A549 (cell line): ENCODE data around the gene ARAP2. TPM values are rescaled to one million over a fixed set of nuclear protein-coding genes. Genes with fewer than 3 reads are reported as not detected.

Experiments
- ATAC-seq, 2 experiments: fragments of 200-7000 bp in 1 of 2; fragments of >200 bp in 1 of 2; cut with Nextera tagmentation in 1 of 2; cut with Tn5 transposase in 1 of 2; 3 replicates each; pipeline versions ENCODE4 v1.8.0 to v1.9.1; 2018 to 2020; ENCODE audit warnings: mild to moderate bottlenecking in 1 of 2, moderate library complexity in 1 of 2
- CTCF ChIA-PET: fragments of 300-600 bp; sonication (Branson Sonifier 250); formaldehyde crosslinking; extraction: SDS; loops from one replicate; lab custom pipeline; 2021; ENCODE audit warnings: antibody characterized with exemption, inconsistent platforms; lab: Yijun Ruan, JAX
- POLR2A ChIA-PET: fragments of 350-600 bp; formaldehyde crosslinking; extraction: SDS; loops from one replicate; lab custom pipeline; 2021; ENCODE audit warnings: antibody characterized with exemption, inconsistent platforms; lab: Yijun Ruan, JAX
- DNase-seq, 2 experiments: peaks; one replicate each; pipeline versions ENCODE4 v3.0.0 to v3.0.0-alpha.2; 2011 to 2016; ENCODE audit warnings: low read depth in 1 of 2, low spot score in 1 of 2
- FAIRE-seq: peaks from 2 replicates; lab custom pipeline; 2011; peaks lifted over from hg19 to GRCh38; lab: Jason Lieb, UNC
- H3K27ac ChIP-seq, 2 experiments: fragments of >200 bp; sonication (Bioruptor Twin); formaldehyde crosslinking; 3 replicates each; pipeline ENCODE4 v1.5.1; 2016 to 2017
- H3K4me1 ChIP-seq: fragments of >200 bp; sonication (Bioruptor Twin); formaldehyde crosslinking; 3 replicates; pipeline ENCODE4 v1.6.1; 2016
- H3K4me2 ChIP-seq: fragments of >200 bp; sonication (Bioruptor Twin); formaldehyde crosslinking; 3 replicates; pipeline ENCODE4 v1.6.1; 2016
- H3K4me3 ChIP-seq: fragments of >200 bp; sonication (Bioruptor Twin); formaldehyde crosslinking; 3 replicates; pipeline ENCODE4 v1.5.1; 2016
- H3K9me3 ChIP-seq: fragments of >200 bp; sonication (Bioruptor Twin); formaldehyde crosslinking; 3 replicates; pipeline ENCODE4 v1.6.1; 2016
- CBX2 ChIP-seq: fragments of 200-600 bp; sonication (generic); IDR thresholded peaks from 2 replicates; pipeline ENCODE4 v1.6.1; 2016; ENCODE audit warnings: low read depth, mild to moderate bottlenecking, borderline replicate concordance
- CEBPB ChIP-seq, 2 experiments: fragments of >200 bp in 1 of 2; sonication (Bioruptor Twin) in 1 of 2; formaldehyde crosslinking in 1 of 2; IDR thresholded peaks; 2 replicates each; pipeline ENCODE4 v1.6.1; 2012 to 2016
- CHD4 ChIP-seq: fragments of 200-600 bp; sonication (generic); IDR thresholded peaks from 2 replicates; pipeline ENCODE4 v1.6.1; 2016; ENCODE audit warnings: antibody characterized with exemption, mild to moderate bottlenecking, borderline replicate concordance
- E2F6 ChIP-seq: IDR thresholded peaks from 2 replicates; pipeline ENCODE4 v1.6.1; 2012; ENCODE audit warnings: low read depth, borderline replicate concordance
- EHMT2 ChIP-seq: fragments of 200-600 bp; sonication (generic); IDR thresholded peaks from 2 replicates; pipeline ENCODE4 v1.6.1; 2016; ENCODE audit warnings: antibody characterized with exemption, low read depth, mild to moderate bottlenecking, moderate library complexity
- EP300 ChIP-seq, 2 experiments: fragments of >200 bp; sonication (Bioruptor Twin); formaldehyde crosslinking; IDR thresholded peaks; 2 replicates in 1 of 2; 3 replicates in 1 of 2; pipeline ENCODE4 v1.6.1; 2016 to 2017
- ESRRA ChIP-seq: fragments of 150-350 bp; IDR thresholded peaks from 2 replicates; pipeline ENCODE4 v1.6.1; 2014; ENCODE audit warnings: mild to moderate bottlenecking, low read length, borderline replicate concordance
- FOSL2 ChIP-seq, 2 experiments: fragments of 450-650 bp in 1 of 2; fragments of >200 bp in 1 of 2; sonication (Bioruptor Twin) in 1 of 2; formaldehyde crosslinking; IDR thresholded peaks; 2 replicates each; pipeline versions ENCODE4 v1.5.0 to v1.6.1; 2016 to 2020; ENCODE audit warnings: mild to moderate bottlenecking in 1 of 2, moderate library complexity in 1 of 2
- FOXS1 ChIP-seq: fragments of 250-450 bp; sonication (Bioruptor Pico); IDR thresholded peaks from 2 replicates; pipeline ENCODE4 v1.5.0; 2020; ENCODE audit warnings: mild to moderate bottlenecking, moderate library complexity
- GATA3 ChIP-seq: IDR thresholded peaks from 2 replicates; pipeline ENCODE4 v1.6.1; 2012; ENCODE audit warnings: borderline replicate concordance
- HOXB13 ChIP-seq: fragments of 250-450 bp; sonication (Bioruptor Pico); IDR thresholded peaks from 2 replicates; pipeline ENCODE4 v1.5.0; 2020; ENCODE audit warnings: low read depth, mild to moderate bottlenecking, moderate library complexity
- KDM1A ChIP-seq: fragments of 200-600 bp; sonication (generic); IDR thresholded peaks from 2 replicates; pipeline ENCODE4 v1.6.1; 2016; ENCODE audit warnings: low read depth, mild to moderate bottlenecking
- MAX ChIP-seq: IDR thresholded peaks from 2 replicates; pipeline ENCODE4 v1.6.1; 2012
- MYC ChIP-seq: IDR thresholded peaks from 2 replicates; pipeline ENCODE4 v1.6.1; 2012; ENCODE audit warnings: mild to moderate bottlenecking, inconsistent platforms, low read length, improper control_type of control experiment, borderline replicate concordance
- NFE2L2 ChIP-seq: fragments of 150-350 bp; conservative IDR thresholded peaks from 2 replicates; pipeline ENCODE4 v1.6.1; 2014; ENCODE audit warnings: low read length
- PBX3 ChIP-seq: IDR thresholded peaks from 2 replicates; pipeline ENCODE4 v1.6.1; 2012
- PHF8 ChIP-seq: fragments of 200-600 bp; sonication (generic); IDR thresholded peaks from 2 replicates; pipeline ENCODE4 v1.6.1; 2016; ENCODE audit warnings: low read depth, mild to moderate bottlenecking, antibody characterized with exemption, moderate library complexity, borderline replicate concordance
- RFX5 ChIP-seq: fragments of 450-650 bp; IDR thresholded peaks from 2 replicates; pipeline ENCODE4 v1.7.1; 2014; ENCODE audit warnings: antibody characterized with exemption, mild to moderate bottlenecking, moderate library complexity
- RNF2 ChIP-seq: fragments of 200-600 bp; sonication (generic); IDR thresholded peaks from 2 replicates; pipeline ENCODE4 v1.6.1; 2016; ENCODE audit warnings: low read depth, mild to moderate bottlenecking, antibody characterized with exemption, moderate library complexity, borderline replicate concordance
- SMC3 ChIP-seq: fragments of >200 bp; sonication (Bioruptor Twin); formaldehyde crosslinking; IDR thresholded peaks from 3 replicates; pipeline ENCODE4 v1.6.1; 2018; ENCODE audit warnings: inconsistent platforms
- SREBF2 ChIP-seq: fragments of 450-650 bp; IDR thresholded peaks from 2 replicates; pipeline ENCODE4 v1.6.1; 2014; ENCODE audit warnings: mild to moderate bottlenecking, moderate library complexity
- TFCP2L1 ChIP-seq: fragments of 250-450 bp; sonication (Bioruptor Pico); IDR thresholded peaks from 2 replicates; pipeline ENCODE4 v1.5.0; 2021; ENCODE audit warnings: mild to moderate bottlenecking
- TP53 ChIP-seq: fragments of 250-450 bp; sonication (Bioruptor Pico); IDR thresholded peaks from 2 replicates; pipeline ENCODE4 v1.5.0; 2021; ENCODE audit warnings: mild to moderate bottlenecking, moderate library complexity
- WGBS: methylation state at CpG from one replicate; pipeline ENCODE4 v1.1.6; 2017; ENCODE audit errors: missing lambda C conversion rate; 5-methylcytosine and 5-hydroxymethylcytosine counted together
- polyA plus RNA-seq, 4 experiments: library from polyadenylated mRNA; depleted of rRNA in 3 of 4; stranded (reverse); fragments of >200 nt; fragmentation: RNase III in 1 of 4; extraction: RNeasy Plus Mini Kit Qiagen cat#74134 plus additional on column Dnase treatment in 1 of 4; gene quantifications; 2 replicates in 3 of 4; 3 replicates in 1 of 4; pipeline ENCODE4 v1.2.3, GENCODE V29; 2011 to 2017
- TF ChIP-seq, protein P1 (sequence below): fragments of >200 bp; sonication (Bioruptor Twin); formaldehyde crosslinking; IDR thresholded peaks from 3 replicates; pipeline ENCODE4 v1.6.1; 2016
- TF ChIP-seq, protein P2 (sequence below): fragments of 250-450 bp; sonication (Bioruptor Pico); IDR thresholded peaks from 2 replicates; pipeline ENCODE4 v1.5.0; 2020; ENCODE audit warnings: low read depth, mild to moderate bottlenecking, moderate library complexity
- TF ChIP-seq, protein P3 (sequence below): fragments of 250-450 bp; sonication (Bioruptor Pico); IDR thresholded peaks from 2 replicates; pipeline ENCODE4 v1.5.0; 2021; ENCODE audit warnings: mild to moderate bottlenecking, moderate library complexity, borderline replicate concordance

ARAP2 gene
- polyA plus RNA-seq, 2 of the 4 experiments (the other 2 are of a cell fraction): 0.34 to 0.75 TPM

DNA sequence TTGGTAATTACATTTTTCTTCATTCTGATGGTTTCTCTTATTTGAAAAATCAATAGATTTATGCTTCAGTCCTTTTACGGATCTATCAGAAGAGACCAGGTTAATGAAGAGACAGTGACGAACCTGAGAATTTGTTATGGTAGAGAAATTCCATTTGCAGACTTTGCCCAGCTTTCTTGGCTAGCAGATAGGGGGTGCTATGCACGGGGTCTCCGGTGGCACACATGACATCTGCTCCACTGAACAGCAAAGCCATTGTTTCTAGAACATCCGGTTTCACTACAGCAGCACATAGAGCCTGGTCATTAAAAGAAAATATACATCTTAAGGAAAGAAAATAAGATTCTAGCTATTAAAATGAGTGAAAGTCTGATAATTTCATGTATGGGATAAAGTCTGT, 85.1 kb downstream of the ARAP2 start:
- 28% methylated on average over 5 of the region's 5 CpGs for WGBS
- ChIA-PET CTCF (no interaction called here), POLR2A (no interaction called here)
- no peak overlapping the region for H3K4me3 ChIP-seq
- H3K9me3 ChIP-seq: no peaks in the 10 kb centered on the region
- no peak for DNase-seq
- TF ChIP-seq CHD4: no peak
- TF ChIP-seq KDM1A: no peak
- TF ChIP-seq GATA3: no peak
- TF ChIP-seq RNF2: no peak
- no peak for TF ChIP-seq SREBF2
- no peak for TF ChIP-seq FOXS1 (CRISPR knock-in tag)
- no peak for ATAC-seq
- no peak overlapping the region for H3K27ac ChIP-seq
- no peaks in the 10 kb centered on the region for H3K4me1 ChIP-seq
- no peak for FAIRE-seq
- H3K4me2 ChIP-seq: no peak overlapping the region

GRCh38 chr4:36152735-36153134, 91.6 kb downstream of the ARAP2 start:
- no peak for TF ChIP-seq TP53 (CRISPR knock-in tag)
- TF ChIP-seq PHF8: no peak
- H3K4me3 ChIP-seq: no peak overlapping the region
- 27% methylated on average over 1 of the region's 1 CpG for WGBS
- no peak for ATAC-seq
- DNase-seq: no peak
- H3K9me3 ChIP-seq: no peaks in the 10 kb centered on the region
- H3K4me1 ChIP-seq: no peaks in the 10 kb centered on the region
- POLR2A ChIA-PET: no interaction called here
- no peak for FAIRE-seq
- CTCF ChIA-PET: no interaction called here
- H3K4me2 ChIP-seq: no peak overlapping the region
- no peak overlapping the region for H3K27ac ChIP-seq

- ChIA-PET POLR2A (no interaction called here), CTCF (no interaction called here)
- FAIRE-seq (no peak), DNase-seq (no peak), ATAC-seq (no peak)
- no peak for TF ChIP-seq RFX5
- no peak for TF ChIP-seq KDM1A
- TF ChIP-seq, protein P1, sequence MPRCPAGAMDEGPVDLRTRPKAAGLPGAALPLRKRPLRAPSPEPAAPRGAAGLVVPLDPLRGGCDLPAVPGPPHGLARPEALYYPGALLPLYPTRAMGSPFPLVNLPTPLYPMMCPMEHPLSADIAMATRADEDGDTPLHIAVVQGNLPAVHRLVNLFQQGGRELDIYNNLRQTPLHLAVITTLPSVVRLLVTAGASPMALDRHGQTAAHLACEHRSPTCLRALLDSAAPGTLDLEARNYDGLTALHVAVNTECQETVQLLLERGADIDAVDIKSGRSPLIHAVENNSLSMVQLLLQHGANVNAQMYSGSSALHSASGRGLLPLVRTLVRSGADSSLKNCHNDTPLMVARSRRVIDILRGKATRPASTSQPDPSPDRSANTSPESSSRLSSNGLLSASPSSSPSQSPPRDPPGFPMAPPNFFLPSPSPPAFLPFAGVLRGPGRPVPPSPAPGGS: no peak
- TF ChIP-seq, protein P2, sequence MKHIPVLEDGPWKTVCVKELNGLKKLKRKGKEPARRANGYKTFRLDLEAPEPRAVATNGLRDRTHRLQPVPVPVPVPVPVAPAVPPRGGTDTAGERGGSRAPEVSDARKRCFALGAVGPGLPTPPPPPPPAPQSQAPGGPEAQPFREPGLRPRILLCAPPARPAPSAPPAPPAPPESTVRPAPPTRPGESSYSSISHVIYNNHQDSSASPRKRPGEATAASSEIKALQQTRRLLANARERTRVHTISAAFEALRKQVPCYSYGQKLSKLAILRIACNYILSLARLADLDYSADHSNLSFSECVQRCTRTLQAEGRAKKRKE (CRISPR knock-in tag): no peak
- TF ChIP-seq HOXB13: no peak
- TF ChIP-seq NFE2L2: no peak
- TF ChIP-seq MYC: no peak
- no peak for TF ChIP-seq CBX2
- no peak for TF ChIP-seq EHMT2
- no peak for TF ChIP-seq ESRRA
- no peak for TF ChIP-seq CEBPB (IDR thresholded peaks at IDR 0.05)
- no peak for TF ChIP-seq PHF8
- TF ChIP-seq TFCP2L1: no peak
- TF ChIP-seq MAX: no peak
- TF ChIP-seq PBX3: no peak
- no peak for TF ChIP-seq SMC3
- TF ChIP-seq E2F6: no peak
- TF ChIP-seq EP300 (IDR thresholded peaks at IDR 0.05): no peak
- TF ChIP-seq, protein P3, sequence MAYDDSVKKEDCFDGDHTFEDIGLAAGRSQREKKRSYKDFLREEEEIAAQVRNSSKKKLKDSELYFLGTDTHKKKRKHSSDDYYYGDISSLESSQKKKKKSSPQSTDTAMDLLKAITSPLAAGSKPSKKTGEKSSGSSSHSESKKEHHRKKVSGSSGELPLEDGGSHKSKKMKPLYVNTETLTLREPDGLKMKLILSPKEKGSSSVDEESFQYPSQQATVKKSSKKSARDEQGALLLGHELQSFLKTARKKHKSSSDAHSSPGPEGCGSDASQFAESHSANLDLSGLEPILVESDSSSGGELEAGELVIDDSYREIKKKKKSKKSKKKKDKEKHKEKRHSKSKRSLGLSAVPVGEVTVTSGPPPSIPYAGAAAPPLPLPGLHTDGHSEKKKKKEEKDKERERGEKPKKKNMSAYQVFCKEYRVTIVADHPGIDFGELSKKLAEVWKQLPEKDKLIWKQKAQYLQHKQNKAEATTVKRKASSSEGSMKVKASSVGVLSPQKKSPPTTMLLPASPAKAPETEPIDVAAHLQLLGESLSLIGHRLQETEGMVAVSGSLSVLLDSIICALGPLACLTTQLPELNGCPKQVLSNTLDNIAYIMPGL: no peak
- TF ChIP-seq FOSL2 (IDR thresholded peaks at IDR 0.05): no peak
- TF ChIP-seq FOSL2 (CRISPR knock-in tag; IDR thresholded peaks at IDR 0.05): no peak
- H3K4me3 ChIP-seq: no peak overlapping the region
- H3K4me2 ChIP-seq: no peak overlapping the region
- no peaks in the 10 kb centered on the region for H3K9me3 ChIP-seq
- WGBS: 21% methylated on average over 1 of the region's 1 CpG
- H3K27ac ChIP-seq: no peak overlapping the region
- H3K4me1 ChIP-seq: no peaks in the 10 kb centered on the region
These were observed 101.8 kb downstream of the ARAP2 start for GRCh38 chr4:36142504-36142903.
